ENCODE results near the gene LYSMD4. TPM values are rescaled to one million over a fixed set of nuclear protein-coding genes. Genes with fewer than 3 reads are reported as not detected.

LYSMD4 gene
- total RNA-seq, 1 experiment from 2014 or later = 15.9 TPM

DNA sequence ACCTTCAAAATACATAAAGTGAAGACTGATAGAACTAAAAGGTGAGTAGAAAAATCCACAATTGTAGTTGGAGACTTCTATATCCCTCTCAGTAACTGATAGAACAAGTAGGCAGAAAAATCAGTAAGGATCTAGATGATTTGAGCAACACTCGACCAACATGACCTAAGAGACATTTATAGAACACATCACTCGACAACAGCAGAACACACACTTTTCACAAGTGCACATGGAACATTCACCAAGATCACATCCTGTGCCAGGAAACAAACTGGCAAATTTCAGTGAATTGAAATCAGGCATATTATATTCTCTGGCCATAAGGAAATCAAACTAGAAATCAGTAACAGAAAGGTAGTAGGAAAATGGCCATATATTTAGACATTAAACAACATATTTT is 37.1 kb downstream of the LYSMD4 start:
- Mint-ChIP-seq H3K9me3 (ENCODE audit: unreplicated experiment) (no peaks in the 10 kb centered on the region), H3K27me3 (ENCODE audit: insufficient read depth, unreplicated experiment) (no peaks in the 10 kb centered on the region), H3K36me3 (ENCODE audit: insufficient read depth, unreplicated experiment) (no peaks in the 10 kb centered on the region), H3K4me1 (ENCODE audit: low read depth, unreplicated experiment) (no peaks in the 10 kb centered on the region), H3K4me3 (ENCODE audit: unreplicated experiment) (no peak overlapping the region), H3K27ac (ENCODE audit: unreplicated experiment) (no peak overlapping the region)
- POLR2A ChIA-PET = no interaction called here
- Histone ChIP-seq H3K4me1 (no peaks in the 10 kb centered on the region), H3K4me3 (ENCODE audit: low read depth, low read length) (no peak overlapping the region), H3K27me3 (replicated peaks; ENCODE audit: control insufficient read depth, insufficient read depth, low read length) (no peaks in the 10 kb centered on the region), H3K36me3 (ENCODE audit: control insufficient read depth, insufficient read depth, low read length) (no peaks in the 10 kb centered on the region), H3K9me3 (no peaks in the 10 kb centered on the region)
- no peak for DNase-seq
- BruUV-seq (replicated peaks) = no TSS peak
- intact Hi-C loops (cut with micrococcal nuclease; ENCODE audit: unreplicated experiment) = no loop called here
- TF ChIP-seq, protein P1, sequence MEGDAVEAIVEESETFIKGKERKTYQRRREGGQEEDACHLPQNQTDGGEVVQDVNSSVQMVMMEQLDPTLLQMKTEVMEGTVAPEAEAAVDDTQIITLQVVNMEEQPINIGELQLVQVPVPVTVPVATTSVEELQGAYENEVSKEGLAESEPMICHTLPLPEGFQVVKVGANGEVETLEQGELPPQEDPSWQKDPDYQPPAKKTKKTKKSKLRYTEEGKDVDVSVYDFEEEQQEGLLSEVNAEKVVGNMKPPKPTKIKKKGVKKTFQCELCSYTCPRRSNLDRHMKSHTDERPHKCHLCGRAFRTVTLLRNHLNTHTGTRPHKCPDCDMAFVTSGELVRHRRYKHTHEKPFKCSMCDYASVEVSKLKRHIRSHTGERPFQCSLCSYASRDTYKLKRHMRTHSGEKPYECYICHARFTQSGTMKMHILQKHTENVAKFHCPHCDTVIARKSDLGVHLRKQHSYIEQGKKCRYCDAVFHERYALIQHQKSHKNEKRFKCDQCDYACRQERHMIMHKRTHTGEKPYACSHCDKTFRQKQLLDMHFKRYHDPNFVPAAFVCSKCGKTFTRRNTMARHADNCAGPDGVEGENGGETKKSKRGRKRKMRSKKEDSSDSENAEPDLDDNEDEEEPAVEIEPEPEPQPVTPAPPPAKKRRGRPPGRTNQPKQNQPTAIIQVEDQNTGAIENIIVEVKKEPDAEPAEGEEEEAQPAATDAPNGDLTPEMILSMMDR (IDR thresholded peaks at IDR 0.05; ENCODE audit: insufficient read depth in 1 of 2, low read depth in 1 of 2, low read length in 1 of 2, severe bottlenecking in 1 of 2, unreplicated experiment in 1 of 2) = no peak
- CTCF ChIA-PET = no interaction called here

DNA sequence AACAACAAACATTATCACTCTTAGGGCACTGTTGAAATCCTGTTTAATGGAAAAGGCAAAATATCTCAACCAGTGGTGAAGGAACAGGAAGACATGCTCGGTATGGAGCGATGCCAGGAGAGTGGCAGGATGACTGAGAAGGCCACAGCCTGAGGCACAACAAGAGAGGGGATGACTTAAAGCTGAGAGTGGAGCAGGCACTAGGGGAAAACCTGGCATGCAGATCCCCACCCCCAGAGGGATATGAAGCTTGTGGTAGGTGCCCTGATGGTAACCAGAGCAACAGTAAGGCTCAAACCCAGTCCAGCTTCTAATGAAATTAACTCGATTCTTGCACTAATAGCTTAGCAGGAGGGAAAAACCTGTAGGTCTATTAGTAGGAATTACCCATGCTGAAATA is 40.4 kb downstream of the LYSMD4 start:
- H3K36me3 Mint-ChIP-seq (ENCODE audit: insufficient read depth, unreplicated experiment) = peaks cover 6% of the 10 kb centered on the region
- intact Hi-C loops (cut with micrococcal nuclease; ENCODE audit: unreplicated experiment) = no loop called here
- POLR2A ChIA-PET = no interaction called here

DNA sequence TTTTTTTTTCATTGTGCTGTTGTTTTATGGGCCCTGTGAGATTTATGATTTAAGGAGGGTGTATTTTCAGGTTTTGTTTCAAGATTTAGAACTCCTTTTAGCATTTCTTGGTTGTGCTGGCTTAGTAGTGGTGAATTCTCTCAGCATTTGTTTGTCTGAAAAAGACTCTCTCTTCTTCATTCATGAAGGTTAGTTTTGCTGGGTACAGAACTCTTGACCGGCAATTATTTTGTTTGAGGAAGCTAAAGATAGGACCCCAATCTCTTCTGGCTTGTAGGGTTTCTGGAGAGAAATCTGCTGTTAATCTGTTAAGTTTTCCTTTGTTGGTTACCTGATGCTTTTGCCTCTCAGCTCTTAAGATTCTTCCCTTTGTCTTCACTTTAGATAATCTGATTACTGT is 46.9 kb downstream of the LYSMD4 start:
- TF ChIP-seq, protein P1 (IDR thresholded peaks at IDR 0.05; ENCODE audit: insufficient read depth in 1 of 2, low read depth in 1 of 2, low read length in 1 of 2, severe bottlenecking in 1 of 2, unreplicated experiment in 1 of 2) = no peak
- Histone ChIP-seq H3K4me3 (ENCODE audit: low read depth, low read length) (no peak overlapping the region), H3K27me3 (replicated peaks; ENCODE audit: control insufficient read depth, insufficient read depth, low read length) (no peaks in the 10 kb centered on the region), H3K4me1 (no peaks in the 10 kb centered on the region), H3K36me3 (ENCODE audit: control insufficient read depth, insufficient read depth, low read length) (no peaks in the 10 kb centered on the region), H3K9me3 (0 out of 2 replicates have a peak, but pooled peaks cover 5% of the 10 kb centered on the region)
- no peak for DNase-seq
- intact Hi-C loops (cut with micrococcal nuclease; ENCODE audit: unreplicated experiment) = no loop called here
- Mint-ChIP-seq H3K4me3 (ENCODE audit: unreplicated experiment) (no peak overlapping the region), H3K27ac (ENCODE audit: unreplicated experiment) (no peak overlapping the region), H3K27me3 (ENCODE audit: insufficient read depth, unreplicated experiment) (no peaks in the 10 kb centered on the region), H3K9me3 (ENCODE audit: unreplicated experiment) (peaks cover 25% of the 10 kb centered on the region), H3K4me1 (ENCODE audit: low read depth, unreplicated experiment) (no peaks in the 10 kb centered on the region), H3K36me3 (ENCODE audit: insufficient read depth, unreplicated experiment) (peaks cover 6% of the 10 kb centered on the region)
- CTCF ChIA-PET = no interaction called here
- POLR2A ChIA-PET = no interaction called here
- BruUV-seq (replicated peaks) = no TSS peak

More for the DNA sequence above, 40.4 kb downstream of the LYSMD4 start:
- Mint-ChIP-seq H3K4me3 (ENCODE audit: unreplicated experiment) (no peak overlapping the region), H3K9me3 (ENCODE audit: unreplicated experiment) (no peaks in the 10 kb centered on the region), H3K4me1 (ENCODE audit: low read depth, unreplicated experiment) (no peaks in the 10 kb centered on the region), H3K27ac (ENCODE audit: unreplicated experiment) (no peak overlapping the region), H3K27me3 (ENCODE audit: insufficient read depth, unreplicated experiment) (no peaks in the 10 kb centered on the region)
- no peak for DNase-seq
- H3K4me1 ChIP-seq = no peaks in the 10 kb centered on the region
- no TSS peak for BruUV-seq (replicated peaks)
- TF ChIP-seq, protein P1 (IDR thresholded peaks at IDR 0.05; ENCODE audit: insufficient read depth in 1 of 2, low read depth in 1 of 2, low read length in 1 of 2, severe bottlenecking in 1 of 2, unreplicated experiment in 1 of 2) = no peak
- no peak overlapping the region for H3K4me3 ChIP-seq (ENCODE audit: low read depth, low read length)
- CTCF ChIA-PET = no interaction called here
- H3K9me3 ChIP-seq = no peaks in the 10 kb centered on the region
- H3K36me3 ChIP-seq (ENCODE audit: control insufficient read depth, insufficient read depth, low read length) = no peaks in the 10 kb centered on the region
- H3K27me3 ChIP-seq (replicated peaks; ENCODE audit: control insufficient read depth, insufficient read depth, low read length) = no peaks in the 10 kb centered on the region

Measured in Caco-2 (cell line).